CD4-positive, alpha-beta T cell treated with Interferon alpha-2 for 1 hour (primary cell): ENCODE results near the gene ZFAND2B.

Source experiments
- DNase-seq, 2 donors: peaks; one replicate each; pipeline ENCODE4 v3.0.0-alpha.2; 2020 to 2022

Gene ZFAND2B

DNA sequence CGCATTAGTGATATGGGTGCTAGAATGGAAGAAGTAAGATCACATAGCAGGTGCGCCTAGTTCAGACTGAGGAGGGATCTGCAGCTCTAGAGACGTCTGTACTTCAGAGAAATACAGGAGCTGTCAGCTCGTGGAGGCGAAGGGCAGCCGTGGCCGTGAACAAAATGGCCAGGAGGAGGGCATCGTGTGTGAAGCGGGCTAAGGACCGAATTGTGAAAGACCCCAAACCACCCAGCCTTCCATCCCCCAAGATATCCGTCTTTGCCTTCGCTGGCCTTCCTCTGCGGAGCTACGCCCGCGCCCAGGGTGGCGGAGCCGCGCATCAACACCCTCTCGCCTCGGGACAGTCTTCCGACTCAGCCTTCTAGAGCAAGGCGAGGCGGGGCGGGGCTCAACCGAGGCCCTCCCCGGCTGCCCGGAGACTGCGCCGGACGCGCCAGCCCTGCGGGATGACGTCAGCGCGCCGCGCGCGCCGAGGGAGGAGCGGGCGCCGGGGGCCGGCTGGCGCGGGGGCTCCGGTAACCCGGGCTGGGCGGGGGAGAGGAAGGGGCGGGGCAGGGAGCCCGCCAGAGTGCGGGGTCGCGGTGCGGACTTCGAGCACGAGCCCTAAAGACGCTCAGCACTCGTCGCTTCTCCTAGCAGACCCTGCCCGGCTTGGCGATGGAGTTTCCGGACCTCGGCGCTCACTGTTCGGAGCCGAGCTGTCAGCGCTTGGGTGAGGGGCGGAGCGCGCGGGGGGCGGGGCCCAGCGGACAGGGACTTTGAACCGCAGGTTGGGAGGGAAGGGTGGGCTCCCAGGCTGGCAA, at the start of gene ZFAND2B:
Gene ZFAND2B (plus strand): TSS at position 455 of the 806 bp plus-strand sequence. CDS start 206 bp downstream, at position 661.
- peak; percentile 94 to 96 for DNase-seq

- DNase-seq: no peak
Measured at GRCh38 chr2:219157396-219157795, 49.2 kb upstream of the ZFAND2B start.

GRCh38 chr2:219158025-219158424, 48.6 kb upstream of the ZFAND2B start:
- no peak for DNase-seq

DNA sequence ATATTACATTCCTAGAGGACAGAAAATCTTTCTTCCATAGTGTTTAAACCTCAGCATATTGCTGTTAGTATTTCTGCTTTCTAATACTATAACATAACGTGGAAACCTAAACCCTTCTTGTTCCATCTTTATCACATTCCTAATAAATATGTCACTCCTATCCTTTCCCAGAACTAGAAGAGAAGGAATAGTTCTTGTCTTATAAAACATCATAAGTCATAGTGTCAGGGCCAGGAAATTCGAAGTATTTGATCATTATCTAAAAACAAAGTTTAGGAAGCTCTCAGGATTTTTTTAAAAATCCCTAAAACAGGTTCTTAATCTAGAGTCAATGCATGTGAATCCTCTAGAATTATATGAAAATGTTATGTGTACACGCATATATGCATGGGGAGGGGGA, 48.0 kb upstream of the ZFAND2B start:
- DNase-seq: no peak

- no peak for DNase-seq
Measured at GRCh38 chr2:219159771-219160185, 46.8 kb upstream of the ZFAND2B start.

- peak; percentile 93 to 95 for DNase-seq
Measured at GRCh38 chr2:219160186-219161017, 46.2 kb upstream of the ZFAND2B start, which contains the start of gene NHEJ1. Gene NHEJ1, minus strand, starts transcription at chr2:219160815. Its CDS starts 2,453 bp downstream, at chr2:219158362.

GRCh38 chr2:219161097-219161496, 45.5 kb upstream of the ZFAND2B start:
- no peak for DNase-seq

DNA sequence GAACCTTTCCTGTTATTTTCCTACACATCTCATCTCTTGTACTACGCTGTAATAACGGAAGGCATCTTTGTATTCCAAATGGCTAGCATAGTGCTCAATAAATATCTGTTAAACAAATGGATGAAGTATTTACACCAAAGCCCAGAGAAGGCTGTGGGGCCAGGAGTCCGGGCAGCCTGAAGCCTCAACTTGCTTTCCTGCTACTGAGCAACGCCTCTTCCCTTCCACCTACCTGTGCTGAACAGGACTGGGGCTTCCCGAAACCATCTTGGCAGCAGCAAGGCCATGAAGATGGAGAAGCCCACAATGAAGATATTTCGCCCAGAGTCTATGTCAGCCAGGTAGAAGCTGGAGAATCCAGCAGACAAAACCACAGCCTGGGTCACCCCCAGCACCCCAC, 43.4 kb upstream of the ZFAND2B start:
- no peak for DNase-seq

DNA sequence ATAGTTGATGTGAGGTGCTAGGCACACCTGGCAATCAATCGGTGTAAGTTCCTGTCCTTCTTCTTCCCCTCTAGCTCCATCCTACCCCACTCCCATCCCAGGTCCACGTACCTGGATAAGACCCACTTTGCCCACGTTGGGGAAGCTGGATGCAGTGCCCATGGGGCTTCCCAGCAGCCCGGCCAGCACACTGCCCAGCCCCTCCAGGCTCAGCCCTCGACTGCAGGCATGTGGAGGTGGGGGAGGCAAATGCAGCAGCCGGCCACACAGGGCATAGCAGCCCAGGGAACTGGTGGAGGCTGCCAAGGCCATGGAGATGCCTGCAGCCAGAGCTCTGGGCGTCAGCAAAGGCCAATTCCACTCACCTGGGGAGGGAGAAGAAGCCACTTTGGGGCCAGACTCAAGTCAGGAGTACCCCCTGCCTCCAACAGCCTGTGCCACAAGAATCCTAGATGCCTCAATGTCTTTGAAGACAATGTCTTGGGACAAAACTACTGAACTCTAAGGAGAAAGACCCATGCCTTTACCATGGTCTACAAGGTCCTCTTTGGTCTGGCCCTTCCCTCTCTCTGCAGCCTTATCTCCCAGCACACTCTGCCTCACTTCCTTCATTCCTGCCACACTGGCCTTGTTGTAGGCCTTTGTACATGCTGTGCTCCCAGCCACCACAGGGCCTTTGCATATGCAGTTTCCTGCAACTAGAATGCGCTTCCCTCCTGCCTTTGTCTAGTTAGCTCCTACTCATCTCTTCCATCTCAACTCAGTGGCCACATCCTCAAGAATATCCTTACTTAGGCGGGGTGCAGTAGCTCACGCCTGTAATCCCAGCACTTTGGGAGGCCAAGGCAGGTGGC, 41.3 kb upstream of the ZFAND2B start:
- no peak for DNase-seq

GRCh38 chr2:219167997-219168396, 38.6 kb upstream of the ZFAND2B start:
- no peak for DNase-seq

GRCh38 chr2:219168526-219168925, 38.1 kb upstream of the ZFAND2B start:
- no peak for DNase-seq

GRCh38 chr2:219168932-219169331, 37.6 kb upstream of the ZFAND2B start:
- no peak for DNase-seq

DNA sequence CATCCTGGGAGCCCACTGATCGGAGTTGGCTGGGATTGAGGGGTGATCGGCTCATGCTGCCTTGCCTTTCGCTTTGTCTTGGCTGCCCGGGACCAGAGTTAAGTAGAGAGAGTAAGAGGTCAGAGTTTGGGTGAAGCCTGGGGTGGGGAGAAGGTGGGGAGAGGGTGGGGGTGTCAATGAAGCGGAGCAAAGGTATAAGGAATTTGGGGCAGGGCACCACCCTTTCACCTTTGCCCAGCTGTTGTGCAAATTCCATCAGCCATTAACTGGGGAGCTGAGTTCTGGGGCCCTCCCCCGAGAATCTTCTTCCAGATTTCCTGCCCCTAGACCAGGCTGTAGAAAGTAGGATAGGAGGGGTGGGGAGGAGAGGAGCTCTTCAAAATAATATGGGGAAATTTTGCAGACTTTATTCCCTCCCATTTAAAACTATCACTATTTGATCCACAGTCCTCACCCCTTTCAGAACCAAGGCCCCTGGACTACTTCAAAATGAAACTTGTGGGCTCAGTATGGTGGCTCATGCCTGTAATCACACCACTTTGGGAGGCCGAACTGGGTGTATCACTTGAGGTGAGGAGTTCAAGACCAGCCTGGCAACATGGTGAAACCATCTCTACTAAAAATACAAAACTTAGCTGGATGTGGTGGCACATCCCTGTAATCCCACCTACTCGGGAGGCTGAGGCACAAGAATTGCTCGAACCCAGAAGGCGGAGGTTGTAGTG, 36.5 kb upstream of the ZFAND2B start, which contains the start of gene SLC23A3:
Gene SLC23A3 (minus strand): TSS at position 100 of the 725 bp plus-strand sequence. CDS start 45 bp downstream, at position 55.
- no peak for DNase-seq

DNA sequence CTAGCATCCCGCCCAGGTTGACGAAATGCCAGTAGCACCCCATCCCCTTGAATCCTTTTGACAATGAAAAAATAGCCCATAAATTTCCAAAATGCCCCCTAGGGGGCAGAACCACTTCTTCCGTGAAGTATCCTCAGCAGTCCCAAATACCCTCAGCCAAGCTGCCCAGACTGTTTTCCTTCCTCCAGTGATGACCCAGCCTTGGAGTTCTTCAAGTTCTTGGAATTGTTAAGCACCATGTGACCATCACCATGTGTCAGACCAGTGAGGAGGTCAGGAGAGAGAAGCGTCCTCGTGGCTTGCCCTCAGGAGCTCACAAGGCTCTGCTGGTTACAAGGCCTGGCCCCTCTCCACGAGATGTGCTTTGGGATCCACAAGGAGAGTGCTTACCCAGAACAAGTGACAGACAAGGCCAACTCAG, 35.3 kb upstream of the ZFAND2B start:
- peak; percentile 26 to 67 for DNase-seq

- no peak for DNase-seq
Measured at GRCh38 chr2:219172231-219173154, 34.1 kb upstream of the ZFAND2B start.

DNA sequence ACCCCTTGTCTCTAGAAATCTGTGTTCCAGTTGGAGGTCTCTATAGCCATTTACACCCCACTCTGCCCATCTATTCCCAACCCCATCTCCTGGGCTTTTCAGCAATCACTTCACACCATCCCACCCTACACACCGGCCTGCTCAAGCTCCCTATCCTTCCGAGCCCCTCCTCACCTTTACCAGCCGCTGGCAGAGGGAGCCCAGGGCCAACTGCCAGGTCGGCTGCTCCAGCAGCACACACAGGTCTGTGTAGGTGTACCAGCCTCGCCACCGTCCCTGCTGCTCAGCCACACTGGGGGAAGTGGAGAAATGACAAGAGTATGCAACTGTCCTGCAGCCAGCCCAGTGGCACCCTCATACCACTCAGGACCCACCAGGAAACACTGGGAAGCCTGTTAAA, 33.4 kb upstream of the ZFAND2B start:
- DNase-seq: no peak

DNA sequence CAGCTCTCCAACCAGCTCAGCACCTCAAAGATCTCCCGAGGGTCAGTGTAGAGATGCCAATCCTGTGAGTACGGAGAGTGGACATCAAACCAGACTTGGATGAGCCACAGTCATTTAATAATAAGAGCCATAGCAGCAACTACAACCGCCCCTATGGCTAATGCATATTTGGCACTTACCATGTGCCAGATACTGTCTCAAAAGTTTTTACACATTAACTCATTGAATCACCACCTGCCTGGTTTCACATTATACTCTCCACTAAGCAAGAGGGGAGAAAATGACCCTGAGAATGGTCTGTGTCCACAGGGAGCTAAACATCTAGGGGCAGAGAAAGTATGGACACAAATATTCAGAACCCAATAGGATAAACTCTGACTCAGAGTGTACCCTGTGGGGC, 32.4 kb upstream of the ZFAND2B start:
- no peak for DNase-seq

DNA sequence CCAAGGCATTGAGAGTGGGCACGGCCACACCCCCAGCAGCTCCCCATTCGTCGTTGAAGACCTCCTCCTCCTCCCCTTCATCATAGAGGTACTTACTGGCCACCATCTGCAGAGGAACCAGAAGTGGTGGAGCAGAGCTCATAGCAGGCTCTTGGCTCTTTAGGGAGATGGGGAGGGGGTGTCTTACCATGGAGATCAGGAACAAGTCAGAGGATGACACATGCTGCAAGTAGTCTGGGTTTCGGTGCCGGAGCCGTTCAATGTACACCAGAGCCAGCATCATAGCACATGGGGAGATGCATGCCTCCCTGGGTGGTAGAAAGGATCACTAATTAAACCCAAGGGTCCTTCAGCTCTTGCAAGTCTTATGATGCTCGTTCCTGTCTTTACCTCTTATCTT, 31.8 kb upstream of the ZFAND2B start:
- DNase-seq: no peak

GRCh38 chr2:219175486-219175885, 31.1 kb upstream of the ZFAND2B start:
- no peak for DNase-seq

GRCh38 chr2:219175928-219176817, 30.4 kb upstream of the ZFAND2B start:
- peak; percentile 20 to 59 for DNase-seq
